ENCODE results near the gene LRRC41. TPM values are rescaled to one million over a fixed set of nuclear protein-coding genes. Genes with fewer than 3 reads are reported as not detected.
A peak's percentile ranks its signal among the peaks of the same experiment; 100 is the strongest.

Gene LRRC41
- total RNA-seq, 3 donors from 2014 or later (not counting 1 experiment from before 2014, with no cell fraction given): 35.0 to 43.9 (median 35.8) TPM

DNA sequence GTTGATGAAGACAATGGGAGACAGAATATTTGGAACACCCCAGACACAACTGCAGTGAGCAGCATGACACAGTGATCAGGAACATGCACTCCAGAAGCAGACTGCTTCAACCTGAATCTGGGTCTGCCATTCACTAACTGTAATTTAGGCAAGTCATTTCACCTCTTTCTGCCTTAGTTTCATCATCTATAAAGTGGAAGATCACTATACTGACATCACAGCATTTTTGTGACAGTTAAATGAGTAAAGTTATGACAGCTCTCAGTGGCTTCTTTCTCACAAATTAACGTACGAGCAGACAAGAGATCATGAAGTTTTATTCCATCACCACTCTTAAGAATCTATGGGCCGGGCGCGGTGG is 14.3 kb downstream of the LRRC41 start:
- TF ChIP-seq, protein P1, sequence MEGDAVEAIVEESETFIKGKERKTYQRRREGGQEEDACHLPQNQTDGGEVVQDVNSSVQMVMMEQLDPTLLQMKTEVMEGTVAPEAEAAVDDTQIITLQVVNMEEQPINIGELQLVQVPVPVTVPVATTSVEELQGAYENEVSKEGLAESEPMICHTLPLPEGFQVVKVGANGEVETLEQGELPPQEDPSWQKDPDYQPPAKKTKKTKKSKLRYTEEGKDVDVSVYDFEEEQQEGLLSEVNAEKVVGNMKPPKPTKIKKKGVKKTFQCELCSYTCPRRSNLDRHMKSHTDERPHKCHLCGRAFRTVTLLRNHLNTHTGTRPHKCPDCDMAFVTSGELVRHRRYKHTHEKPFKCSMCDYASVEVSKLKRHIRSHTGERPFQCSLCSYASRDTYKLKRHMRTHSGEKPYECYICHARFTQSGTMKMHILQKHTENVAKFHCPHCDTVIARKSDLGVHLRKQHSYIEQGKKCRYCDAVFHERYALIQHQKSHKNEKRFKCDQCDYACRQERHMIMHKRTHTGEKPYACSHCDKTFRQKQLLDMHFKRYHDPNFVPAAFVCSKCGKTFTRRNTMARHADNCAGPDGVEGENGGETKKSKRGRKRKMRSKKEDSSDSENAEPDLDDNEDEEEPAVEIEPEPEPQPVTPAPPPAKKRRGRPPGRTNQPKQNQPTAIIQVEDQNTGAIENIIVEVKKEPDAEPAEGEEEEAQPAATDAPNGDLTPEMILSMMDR (IDR thresholded peaks at IDR 0.05): no peak
- Histone ChIP-seq H3K4me3 (ENCODE audit: low read length) (no peak overlapping the region), H3K36me3 (ENCODE audit: control insufficient read depth, insufficient read depth, low read length) (peaks cover 11% of the 10 kb centered on the region), H3K27ac (ENCODE audit: low read length) (no peak overlapping the region), H3K9me3 (ENCODE audit: control insufficient read depth, insufficient read depth, low read length) (no peaks in the 10 kb centered on the region), H3K4me1 (ENCODE audit: control insufficient read depth, insufficient read depth, low read length) (no peaks in the 10 kb centered on the region), H3K27me3 (ENCODE audit: control insufficient read depth, insufficient read depth, low read length) (no peaks in the 10 kb centered on the region)
- Mint-ChIP-seq H3K9me3 (no peaks in the 10 kb centered on the region), H3K27ac (no peak overlapping the region), H3K4me3 (no peak overlapping the region), H3K4me1 (peaks cover 0 to 7% of the 10 kb centered on the region in 2 donors), H3K27me3 (ENCODE audit: low read depth in 2 of 2) (no peaks in the 10 kb centered on the region), H3K36me3 (no peaks in the 10 kb centered on the region)
- intact Hi-C loops (cut with micrococcal nuclease): no loop called here
- no peak for ATAC-seq
- 98% methylated on average over 5 of the region's 5 CpGs for WGBS (ENCODE audit: insufficient coverage)
- DNase-seq: no peak

DNA sequence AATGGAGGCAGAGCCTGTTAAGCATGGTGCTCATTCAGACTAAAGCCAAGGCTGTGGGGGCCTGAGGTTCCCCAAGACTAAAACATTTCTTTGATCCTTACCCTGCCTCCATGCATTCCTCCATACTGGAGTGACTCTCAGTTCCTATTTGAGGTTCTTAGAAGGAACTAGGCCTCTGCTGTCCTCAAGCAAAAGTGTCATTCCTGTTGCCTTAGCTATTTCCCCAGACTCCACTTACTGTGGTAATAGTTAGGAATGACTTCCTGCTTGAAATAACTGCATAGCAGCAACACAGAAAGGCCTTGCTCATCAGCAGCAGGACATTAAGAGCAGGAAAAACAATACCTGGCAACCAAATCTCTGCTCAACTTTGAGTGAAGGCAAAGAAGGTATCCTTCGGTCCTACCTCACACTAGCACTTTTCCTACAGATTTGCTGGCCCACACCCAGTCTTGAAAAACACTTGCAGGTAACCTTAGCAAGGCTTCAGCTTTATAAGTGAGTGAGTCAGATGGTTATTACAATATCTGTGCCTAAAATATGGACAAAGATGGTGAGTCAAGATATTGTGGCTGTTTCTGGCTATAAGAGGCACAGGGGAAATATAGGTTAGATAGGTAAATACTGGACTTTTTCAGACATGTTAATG is 14.8 kb downstream of the LRRC41 start:
- TF ChIP-seq, protein P1 (IDR thresholded peaks at IDR 0.05): no peak
- no peaks in the 10 kb centered on the region for H3K9me3 Mint-ChIP-seq
- no peaks in the 10 kb centered on the region for H3K4me1 ChIP-seq (ENCODE audit: control insufficient read depth, insufficient read depth, low read length)
- H3K27me3 ChIP-seq (ENCODE audit: control insufficient read depth, insufficient read depth, low read length): no peaks in the 10 kb centered on the region
- no peak overlapping the region for H3K4me3 ChIP-seq (ENCODE audit: low read length)
- peaks cover 14% of the 10 kb centered on the region for H3K36me3 ChIP-seq (ENCODE audit: control insufficient read depth, insufficient read depth, low read length)
- H3K27ac Mint-ChIP-seq: no peak overlapping the region
- ATAC-seq (no peak), DNase-seq (no peak)
- no peak overlapping the region for H3K27ac ChIP-seq (ENCODE audit: low read length)
- peaks cover 0 to 7% of the 10 kb centered on the region in 2 donors for H3K4me1 Mint-ChIP-seq
- H3K27me3 Mint-ChIP-seq (ENCODE audit: low read depth in 2 of 2): no peaks in the 10 kb centered on the region
- intact Hi-C loops (cut with micrococcal nuclease): no loop called here
- no peaks in the 10 kb centered on the region for H3K9me3 ChIP-seq (ENCODE audit: control insufficient read depth, insufficient read depth, low read length)
- H3K36me3 Mint-ChIP-seq: no peaks in the 10 kb centered on the region
- 100% methylated on average over 1 of the region's 1 CpG for WGBS (ENCODE audit: insufficient coverage)
- no peak overlapping the region for H3K4me3 Mint-ChIP-seq

DNA sequence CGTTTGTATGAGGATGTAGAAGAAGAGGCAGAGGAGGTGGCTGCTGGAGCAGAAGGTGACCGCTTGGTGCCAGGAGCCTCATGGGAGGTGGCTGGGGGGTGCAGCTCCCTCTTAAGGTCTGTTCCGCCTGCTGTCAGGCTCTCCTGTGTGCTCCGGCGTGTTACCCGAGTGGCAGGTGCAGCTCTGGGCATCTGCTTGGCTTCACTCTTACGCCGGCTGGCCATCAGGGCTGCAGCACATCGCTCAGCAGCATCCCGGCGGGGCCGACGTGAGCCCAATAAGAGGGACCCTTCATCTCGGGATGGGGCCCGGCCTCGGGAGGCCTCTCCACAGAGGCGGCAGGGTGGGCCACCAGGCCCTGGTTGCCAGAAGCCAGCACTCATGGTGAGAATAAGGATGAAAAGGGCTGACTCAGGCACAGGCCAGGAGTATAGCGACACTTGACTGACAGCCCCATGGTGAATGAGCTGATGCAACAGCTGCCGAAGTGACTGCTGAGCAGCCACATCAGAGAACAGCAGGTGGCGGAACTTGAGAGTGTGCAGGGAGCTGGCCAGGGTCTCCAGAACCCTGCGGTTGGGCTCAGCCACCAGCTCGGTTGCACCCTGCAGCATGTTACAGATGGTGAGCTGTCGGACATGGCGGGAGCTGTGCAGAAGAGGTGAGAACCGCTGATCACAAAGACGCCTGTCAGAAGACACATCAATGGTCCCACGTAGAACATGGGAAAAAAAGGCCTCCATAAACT is 17.5 kb downstream of the LRRC41 start:
- Mint-ChIP-seq H3K9me3 (no peaks in the 10 kb centered on the region), H3K4me3 (no peak overlapping the region), H3K36me3 (no peaks in the 10 kb centered on the region), H3K27me3 (ENCODE audit: low read depth in 2 of 2) (no peaks in the 10 kb centered on the region), H3K4me1 (peaks cover 0 to 7% of the 10 kb centered on the region in 2 donors), H3K27ac (no peak overlapping the region)
- 90% methylated on average over 27 of the region's 27 CpGs for WGBS (ENCODE audit: insufficient coverage)
- H3K27me3 ChIP-seq (ENCODE audit: control insufficient read depth, insufficient read depth, low read length): no peaks in the 10 kb centered on the region
- H3K36me3 ChIP-seq (ENCODE audit: control insufficient read depth, insufficient read depth, low read length): peaks cover 22% of the 10 kb centered on the region
- H3K4me3 ChIP-seq (ENCODE audit: low read length): no peak overlapping the region
- H3K9me3 ChIP-seq (ENCODE audit: control insufficient read depth, insufficient read depth, low read length): no peaks in the 10 kb centered on the region
- TF ChIP-seq, protein P1 (IDR thresholded peaks at IDR 0.05): no peak
- ATAC-seq (no peak), DNase-seq (peak in 1 of 2 donors; percentile 50)
- H3K27ac ChIP-seq (ENCODE audit: low read length): no peak overlapping the region
- intact Hi-C loops (cut with micrococcal nuclease): no loop called here
- no peaks in the 10 kb centered on the region for H3K4me1 ChIP-seq (ENCODE audit: control insufficient read depth, insufficient read depth, low read length)
